ENCODE data around the gene CACNA1D. TPM values are rescaled to one million over a fixed set of nuclear protein-coding genes. Genes with fewer than 3 reads are reported as not detected.

CACNA1D gene
- total and polyA plus RNA-seq, 9 of the 15 experiments (the other 6 are each of a cell fraction or from before 2014, with no cell fraction given) = 0.29 TPM; not detected in 8

DNA sequence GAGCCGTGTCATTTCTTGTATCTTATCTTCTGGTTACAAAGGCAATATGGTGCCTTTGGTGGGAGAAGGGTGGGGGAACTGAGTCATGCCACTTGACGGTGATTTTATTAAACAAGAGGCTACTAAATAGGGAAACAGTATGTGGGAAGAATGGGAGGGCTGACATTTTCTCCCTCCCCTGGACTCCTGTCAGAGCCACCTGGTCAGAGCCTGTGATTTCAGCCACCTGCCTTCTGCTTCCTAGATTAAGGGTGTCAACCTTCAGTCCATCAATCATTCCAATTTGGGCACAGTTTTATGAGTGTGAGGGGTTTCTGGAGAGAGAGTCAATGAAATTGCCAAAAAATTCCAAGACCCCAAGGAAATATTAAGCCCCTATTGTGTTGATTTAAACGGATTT is 264.4 kb downstream of the CACNA1D start (continued):
- TF ChIP-seq CHD7 (IDR thresholded peaks at IDR 0.05; ENCODE audit: low read depth, low read length) (no peak), ZNF639 (CRISPR knock-in tag; conservative IDR thresholded peaks at IDR 0.05 in 1 of 2, IDR thresholded peaks at IDR 0.05 in 1 of 2) (no peak)
- TF ChIP-seq, protein P1, sequence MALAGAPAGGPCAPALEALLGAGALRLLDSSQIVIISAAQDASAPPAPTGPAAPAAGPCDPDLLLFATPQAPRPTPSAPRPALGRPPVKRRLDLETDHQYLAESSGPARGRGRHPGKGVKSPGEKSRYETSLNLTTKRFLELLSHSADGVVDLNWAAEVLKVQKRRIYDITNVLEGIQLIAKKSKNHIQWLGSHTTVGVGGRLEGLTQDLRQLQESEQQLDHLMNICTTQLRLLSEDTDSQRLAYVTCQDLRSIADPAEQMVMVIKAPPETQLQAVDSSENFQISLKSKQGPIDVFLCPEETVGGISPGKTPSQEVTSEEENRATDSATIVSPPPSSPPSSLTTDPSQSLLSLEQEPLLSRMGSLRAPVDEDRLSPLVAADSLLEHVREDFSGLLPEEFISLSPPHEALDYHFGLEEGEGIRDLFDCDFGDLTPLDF (CRISPR knock-in tag; IDR thresholded peaks at IDR 0.05) = no peak

Measured in K562 (cell line).